SU-DHL-6 (cell line): ENCODE data around the gene BCL2.

ENCODE experiments used
- EZH2phosphoT487 ChIP-seq: fragments of 200-600 bp; sonication (generic), shearing (Covaris generic); conservative IDR thresholded peaks from 2 replicates; pipeline ENCODE4 v1.6.1; 2018; ENCODE audit warnings: mild to moderate bottlenecking, antibody characterized with exemption, low read length, moderate library complexity, mixed read lengths
- TF ChIP-seq, protein P1 (sequence below): fragments of 200-600 bp; sonication (generic); IDR thresholded peaks from one replicate; pipeline ENCODE4 v1.5.1; 2017; ENCODE audit warnings: antibody characterized with exemption, mild to moderate bottlenecking, low read length, moderate library complexity; ENCODE audit not compliant: insufficient read depth, poor library complexity, severe bottlenecking

DNA sequence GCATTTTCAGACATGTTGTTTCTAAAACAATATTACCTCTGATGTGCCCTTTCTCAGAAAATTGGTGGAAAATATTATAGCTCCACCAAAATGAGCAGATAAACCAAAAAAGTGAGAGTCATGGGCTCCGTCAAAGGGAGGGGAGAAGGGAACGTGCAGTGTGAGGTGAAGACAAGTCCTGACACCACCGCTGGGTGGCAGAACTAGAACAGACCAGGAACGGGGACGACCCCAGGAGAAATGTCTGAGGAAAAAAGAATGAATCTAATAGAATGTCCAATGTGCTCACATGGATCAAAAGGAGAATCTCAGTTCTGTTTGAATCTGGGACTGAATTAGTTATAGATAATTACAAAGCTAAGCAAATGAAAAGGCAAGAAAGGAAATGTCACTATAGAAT, 22.6 kb upstream of the BCL2 start:
- TF ChIP-seq, protein P1, sequence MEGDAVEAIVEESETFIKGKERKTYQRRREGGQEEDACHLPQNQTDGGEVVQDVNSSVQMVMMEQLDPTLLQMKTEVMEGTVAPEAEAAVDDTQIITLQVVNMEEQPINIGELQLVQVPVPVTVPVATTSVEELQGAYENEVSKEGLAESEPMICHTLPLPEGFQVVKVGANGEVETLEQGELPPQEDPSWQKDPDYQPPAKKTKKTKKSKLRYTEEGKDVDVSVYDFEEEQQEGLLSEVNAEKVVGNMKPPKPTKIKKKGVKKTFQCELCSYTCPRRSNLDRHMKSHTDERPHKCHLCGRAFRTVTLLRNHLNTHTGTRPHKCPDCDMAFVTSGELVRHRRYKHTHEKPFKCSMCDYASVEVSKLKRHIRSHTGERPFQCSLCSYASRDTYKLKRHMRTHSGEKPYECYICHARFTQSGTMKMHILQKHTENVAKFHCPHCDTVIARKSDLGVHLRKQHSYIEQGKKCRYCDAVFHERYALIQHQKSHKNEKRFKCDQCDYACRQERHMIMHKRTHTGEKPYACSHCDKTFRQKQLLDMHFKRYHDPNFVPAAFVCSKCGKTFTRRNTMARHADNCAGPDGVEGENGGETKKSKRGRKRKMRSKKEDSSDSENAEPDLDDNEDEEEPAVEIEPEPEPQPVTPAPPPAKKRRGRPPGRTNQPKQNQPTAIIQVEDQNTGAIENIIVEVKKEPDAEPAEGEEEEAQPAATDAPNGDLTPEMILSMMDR = peak; percentile 22
- TF ChIP-seq EZH2phosphoT487 = no peak
